HepG2 (cell line): ENCODE results near the gene PLEKHN1. TPM values are rescaled to one million over a fixed set of nuclear protein-coding genes. Genes with fewer than 3 reads are reported as not detected.

ENCODE experiments used
- MBNL3 ChIP-seq: fragments of 250-450 bp; sonication (Bioruptor Pico); conservative IDR thresholded peaks from 2 replicates; pipeline ENCODE4 v1.8.0; 2022; ENCODE audit warnings: mild to moderate bottlenecking, inconsistent platforms
- PTBP1 ChIP-seq: fragments of 200-400 bp; formaldehyde crosslinking; IDR thresholded peaks from 2 replicates; pipeline ENCODE4 v1.6.1; 2018; ENCODE audit warnings: low read length, low read depth; ENCODE audit not compliant: poor library complexity, severe bottlenecking
- SPEN ChIP-seq: sonication (generic); formaldehyde crosslinking; IDR thresholded peaks from 2 replicates; pipeline ENCODE4 v1.5.1; 2020; ENCODE audit warnings: low read depth, mild to moderate bottlenecking, missing genetic modification reagents
- YY1 ChIP-seq: IDR thresholded peaks from 2 replicates; pipeline ENCODE4 v1.6.1; 2011; ENCODE audit warnings: low read length, low read depth, moderate library complexity, mild to moderate bottlenecking; ENCODE audit not compliant: insufficient read depth, insufficient replicate concordance
- ZNF546 ChIP-seq: sonication (generic); formaldehyde crosslinking; conservative IDR thresholded peaks from 2 replicates; pipeline ENCODE4 v1.8.1; 2023; ENCODE audit warnings: mild to moderate bottlenecking, missing genetic modification reagents
- ZNF672 ChIP-seq: sonication (generic); formaldehyde crosslinking; IDR thresholded peaks from 2 replicates; pipeline ENCODE4 v1.8.1; 2022; ENCODE audit warnings: missing genetic modification reagents
- ZSCAN9 ChIP-seq: IDR thresholded peaks from 2 replicates; pipeline ENCODE4 v1.6.1; 2016; ENCODE audit warnings: borderline replicate concordance
- polyA plus RNA-seq, 8 experiments: library from polyadenylated mRNA; depleted of rRNA in 3 of 8; stranded (reverse) in 7 of 8; unstranded in 1 of 8; fragments of >200 nt; fragmentation: Illumina TruSeq in 4 of 8; extraction: Trizol in 4 of 8; gene quantifications; 2 replicates each; pipeline versions ENCODE4 v1.2.1 to v1.2.3, GENCODE V29; 2011 to 2016; ENCODE audit warnings: low read depth in 4 of 8, missing spikeins in 1 of 8, mixed read lengths in 1 of 8; ENCODE audit not compliant: insufficient read depth in 1 of 8
- total RNA-seq, 5 experiments: library from RNA; depleted of rRNA; stranded (reverse); fragments of >200 nt; fragmentation: Illumina TruSeq; extraction: Trizol; gene quantifications; 2 replicates each; pipeline ENCODE4 v1.2.3, GENCODE V29; 2016; ENCODE audit warnings: low read depth in 1 of 5
- TF ChIP-seq, protein P1 (sequence below): sonication (generic); formaldehyde crosslinking; IDR thresholded peaks from 2 replicates; pipeline ENCODE4 v1.5.0; 2020; ENCODE audit warnings: missing genetic modification reagents
- TF ChIP-seq, protein P2 (sequence below): fragments of 450-650 bp; IDR thresholded peaks from 2 replicates; pipeline ENCODE4 v1.6.1; 2017; ENCODE audit warnings: mild to moderate bottlenecking
- TF ChIP-seq, protein P3 (sequence below): sonication (generic); formaldehyde crosslinking; IDR thresholded peaks from 2 replicates; pipeline ENCODE4 v1.4.0; 2020; ENCODE audit warnings: missing genetic modification reagents
- TF ChIP-seq, protein P4 (sequence below): sonication (generic); formaldehyde crosslinking; IDR thresholded peaks from 2 replicates; pipeline ENCODE4 v1.4.0; 2020; ENCODE audit warnings: mild to moderate bottlenecking, missing genetic modification reagents

The PLEKHN1 gene
- total and polyA plus RNA-seq, 2 of the 13 experiments (the other 11 are each of a cell fraction or from before 2014, with no cell fraction given), result 0.42 to 0.58 TPM

DNA sequence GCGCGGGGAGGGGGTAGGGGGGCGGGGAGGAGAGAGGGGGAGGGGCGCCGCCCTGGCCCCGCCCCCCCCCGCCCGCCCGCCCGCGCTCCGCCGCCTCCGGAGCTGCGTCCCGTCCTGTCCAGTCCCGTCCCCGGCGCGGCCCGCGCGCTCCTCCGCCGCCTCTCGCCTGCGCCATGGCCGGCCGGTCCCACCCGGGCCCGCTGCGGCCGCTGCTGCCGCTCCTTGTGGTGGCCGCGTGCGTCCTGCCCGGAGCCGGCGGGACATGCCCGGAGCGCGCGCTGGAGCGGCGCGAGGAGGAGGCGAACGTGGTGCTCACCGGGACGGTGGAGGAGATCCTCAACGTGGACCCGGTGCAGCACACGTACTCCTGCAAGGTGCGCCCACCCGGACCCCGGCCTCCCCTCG lies 53.7 kb downstream of the PLEKHN1 start, which contains the start of gene AGRN (continued):
- TF ChIP-seq, protein P1, sequence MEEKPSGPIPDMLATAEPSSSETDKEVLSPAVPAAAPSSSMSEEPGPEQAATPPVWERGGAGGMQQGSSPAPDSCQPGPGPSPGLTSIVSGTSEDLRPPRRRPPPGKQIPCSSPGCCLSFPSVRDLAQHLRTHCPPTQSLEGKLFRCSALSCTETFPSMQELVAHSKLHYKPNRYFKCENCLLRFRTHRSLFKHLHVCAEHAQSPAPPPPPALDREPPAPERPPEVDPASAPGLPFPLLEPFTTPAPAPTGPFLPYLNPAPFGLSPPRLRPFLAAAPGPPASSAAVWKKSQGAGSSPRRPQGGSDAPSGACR (CRISPR knock-in tag), result no peak
- TF ChIP-seq YY1, result peak; percentile 33
- TF ChIP-seq, protein P2, sequence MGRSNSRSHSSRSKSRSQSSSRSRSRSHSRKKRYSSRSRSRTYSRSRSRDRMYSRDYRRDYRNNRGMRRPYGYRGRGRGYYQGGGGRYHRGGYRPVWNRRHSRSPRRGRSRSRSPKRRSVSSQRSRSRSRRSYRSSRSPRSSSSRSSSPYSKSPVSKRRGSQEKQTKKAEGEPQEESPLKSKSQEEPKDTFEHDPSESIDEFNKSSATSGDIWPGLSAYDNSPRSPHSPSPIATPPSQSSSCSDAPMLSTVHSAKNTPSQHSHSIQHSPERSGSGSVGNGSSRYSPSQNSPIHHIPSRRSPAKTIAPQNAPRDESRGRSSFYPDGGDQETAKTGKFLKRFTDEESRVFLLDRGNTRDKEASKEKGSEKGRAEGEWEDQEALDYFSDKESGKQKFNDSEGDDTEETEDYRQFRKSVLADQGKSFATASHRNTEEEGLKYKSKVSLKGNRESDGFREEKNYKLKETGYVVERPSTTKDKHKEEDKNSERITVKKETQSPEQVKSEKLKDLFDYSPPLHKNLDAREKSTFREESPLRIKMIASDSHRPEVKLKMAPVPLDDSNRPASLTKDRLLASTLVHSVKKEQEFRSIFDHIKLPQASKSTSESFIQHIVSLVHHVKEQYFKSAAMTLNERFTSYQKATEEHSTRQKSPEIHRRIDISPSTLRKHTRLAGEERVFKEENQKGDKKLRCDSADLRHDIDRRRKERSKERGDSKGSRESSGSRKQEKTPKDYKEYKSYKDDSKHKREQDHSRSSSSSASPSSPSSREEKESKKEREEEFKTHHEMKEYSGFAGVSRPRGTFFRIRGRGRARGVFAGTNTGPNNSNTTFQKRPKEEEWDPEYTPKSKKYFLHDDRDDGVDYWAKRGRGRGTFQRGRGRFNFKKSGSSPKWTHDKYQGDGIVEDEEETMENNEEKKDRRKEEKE, result no peak
- peak; percentile 20; the same call in 1 of the 2 replicates for TF ChIP-seq SPEN (CRISPR knock-in tag)
- TF ChIP-seq, protein P3, sequence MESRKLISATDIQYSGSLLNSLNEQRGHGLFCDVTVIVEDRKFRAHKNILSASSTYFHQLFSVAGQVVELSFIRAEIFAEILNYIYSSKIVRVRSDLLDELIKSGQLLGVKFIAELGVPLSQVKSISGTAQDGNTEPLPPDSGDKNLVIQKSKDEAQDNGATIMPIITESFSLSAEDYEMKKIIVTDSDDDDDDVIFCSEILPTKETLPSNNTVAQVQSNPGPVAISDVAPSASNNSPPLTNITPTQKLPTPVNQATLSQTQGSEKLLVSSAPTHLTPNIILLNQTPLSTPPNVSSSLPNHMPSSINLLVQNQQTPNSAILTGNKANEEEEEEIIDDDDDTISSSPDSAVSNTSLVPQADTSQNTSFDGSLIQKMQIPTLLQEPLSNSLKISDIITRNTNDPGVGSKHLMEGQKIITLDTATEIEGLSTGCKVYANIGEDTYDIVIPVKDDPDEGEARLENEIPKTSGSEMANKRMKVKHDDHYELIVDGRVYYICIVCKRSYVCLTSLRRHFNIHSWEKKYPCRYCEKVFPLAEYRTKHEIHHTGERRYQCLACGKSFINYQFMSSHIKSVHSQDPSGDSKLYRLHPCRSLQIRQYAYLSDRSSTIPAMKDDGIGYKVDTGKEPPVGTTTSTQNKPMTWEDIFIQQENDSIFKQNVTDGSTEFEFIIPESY, result no peak
- no peak for TF ChIP-seq ZNF672
- no peak for TF ChIP-seq MBNL3 (CRISPR knock-in tag)
- no peak for TF ChIP-seq PTBP1
- TF ChIP-seq ZNF546 (CRISPR knock-in tag), result no peak
- TF ChIP-seq ZSCAN9, result no peak
- TF ChIP-seq, protein P4, sequence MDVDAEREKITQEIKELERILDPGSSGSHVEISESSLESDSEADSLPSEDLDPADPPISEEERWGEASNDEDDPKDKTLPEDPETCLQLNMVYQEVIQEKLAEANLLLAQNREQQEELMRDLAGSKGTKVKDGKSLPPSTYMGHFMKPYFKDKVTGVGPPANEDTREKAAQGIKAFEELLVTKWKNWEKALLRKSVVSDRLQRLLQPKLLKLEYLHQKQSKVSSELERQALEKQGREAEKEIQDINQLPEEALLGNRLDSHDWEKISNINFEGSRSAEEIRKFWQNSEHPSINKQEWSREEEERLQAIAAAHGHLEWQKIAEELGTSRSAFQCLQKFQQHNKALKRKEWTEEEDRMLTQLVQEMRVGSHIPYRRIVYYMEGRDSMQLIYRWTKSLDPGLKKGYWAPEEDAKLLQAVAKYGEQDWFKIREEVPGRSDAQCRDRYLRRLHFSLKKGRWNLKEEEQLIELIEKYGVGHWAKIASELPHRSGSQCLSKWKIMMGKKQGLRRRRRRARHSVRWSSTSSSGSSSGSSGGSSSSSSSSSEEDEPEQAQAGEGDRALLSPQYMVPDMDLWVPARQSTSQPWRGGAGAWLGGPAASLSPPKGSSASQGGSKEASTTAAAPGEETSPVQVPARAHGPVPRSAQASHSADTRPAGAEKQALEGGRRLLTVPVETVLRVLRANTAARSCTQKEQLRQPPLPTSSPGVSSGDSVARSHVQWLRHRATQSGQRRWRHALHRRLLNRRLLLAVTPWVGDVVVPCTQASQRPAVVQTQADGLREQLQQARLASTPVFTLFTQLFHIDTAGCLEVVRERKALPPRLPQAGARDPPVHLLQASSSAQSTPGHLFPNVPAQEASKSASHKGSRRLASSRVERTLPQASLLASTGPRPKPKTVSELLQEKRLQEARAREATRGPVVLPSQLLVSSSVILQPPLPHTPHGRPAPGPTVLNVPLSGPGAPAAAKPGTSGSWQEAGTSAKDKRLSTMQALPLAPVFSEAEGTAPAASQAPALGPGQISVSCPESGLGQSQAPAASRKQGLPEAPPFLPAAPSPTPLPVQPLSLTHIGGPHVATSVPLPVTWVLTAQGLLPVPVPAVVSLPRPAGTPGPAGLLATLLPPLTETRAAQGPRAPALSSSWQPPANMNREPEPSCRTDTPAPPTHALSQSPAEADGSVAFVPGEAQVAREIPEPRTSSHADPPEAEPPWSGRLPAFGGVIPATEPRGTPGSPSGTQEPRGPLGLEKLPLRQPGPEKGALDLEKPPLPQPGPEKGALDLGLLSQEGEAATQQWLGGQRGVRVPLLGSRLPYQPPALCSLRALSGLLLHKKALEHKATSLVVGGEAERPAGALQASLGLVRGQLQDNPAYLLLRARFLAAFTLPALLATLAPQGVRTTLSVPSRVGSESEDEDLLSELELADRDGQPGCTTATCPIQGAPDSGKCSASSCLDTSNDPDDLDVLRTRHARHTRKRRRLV, result no peak
